Neuronal stem cell (in vitro differentiated cells): ENCODE results near the gene CPXM2.

Experiments used
- DNase-seq: peaks from one replicate; pipeline ENCODE4 v3.0.0-alpha.2; 2013; ENCODE audit warnings: low spot score
- H2AFZ ChIP-seq: one replicate; pipeline ENCODE4 v1.6.1; 2013; ENCODE audit warnings: mild to moderate bottlenecking, low read length, inconsistent platforms
- H2AK5ac ChIP-seq: 2 replicates; pipeline ENCODE4 v1.6.1; 2013; ENCODE audit warnings: low read depth, mild to moderate bottlenecking, inconsistent platforms, low read length, moderate library complexity, mixed read lengths
- H2BK120ac ChIP-seq: 2 replicates; pipeline ENCODE4 v1.6.1; 2013; ENCODE audit warnings: low read depth, mild to moderate bottlenecking, inconsistent platforms, low read length, moderate library complexity, mixed read lengths
- H2BK12ac ChIP-seq: one replicate; pipeline ENCODE4 v1.6.1; 2013; ENCODE audit warnings: low read length, inconsistent platforms
- H2BK15ac ChIP-seq: 2 replicates; pipeline ENCODE4 v1.6.1; 2013; ENCODE audit warnings: mild to moderate bottlenecking, low read length, inconsistent platforms, mixed read lengths
- H2BK5ac ChIP-seq: one replicate; pipeline ENCODE4 v1.6.1; 2013; ENCODE audit warnings: inconsistent platforms, mild to moderate bottlenecking, low read length, moderate library complexity
- H3K14ac ChIP-seq: one replicate; pipeline ENCODE4 v1.6.1; 2013; ENCODE audit warnings: low read length, inconsistent platforms
- H3K18ac ChIP-seq: 2 replicates; pipeline ENCODE4 v1.6.1; 2013; ENCODE audit warnings: low read length, inconsistent platforms
- H3K23ac ChIP-seq: 2 replicates; pipeline ENCODE4 v1.6.1; 2013; ENCODE audit warnings: low read depth, mild to moderate bottlenecking, mixed read lengths, low read length, inconsistent platforms; ENCODE audit not compliant: poor library complexity
- H3K27ac ChIP-seq: replicated peaks from 3 replicates; pipeline ENCODE4 v1.5.1; 2013; ENCODE audit warnings: low read length, inconsistent platforms
- H3K27me3 ChIP-seq, 3 experiments: 2 replicates each; pipeline ENCODE4 v1.6.1; 2013; ENCODE audit warnings: low read length in 3 of 3, mild to moderate bottlenecking in 2 of 3, inconsistent platforms in 1 of 3, low read depth in 1 of 3, mixed read lengths in 1 of 3, moderate library complexity in 1 of 3; ENCODE audit not compliant: control insufficient read depth in 3 of 3, insufficient read depth in 3 of 3
- H3K36me3 ChIP-seq, 2 donors: replicated peaks in 1 of 2; 2 replicates each; pipeline ENCODE4 v1.6.1; 2013; ENCODE audit warnings: low read length in 2 of 2; ENCODE audit not compliant: control insufficient read depth in 2 of 2, insufficient read depth in 2 of 2
- H3K4ac ChIP-seq: 2 replicates; pipeline ENCODE4 v1.6.1; 2013; ENCODE audit warnings: inconsistent platforms, mild to moderate bottlenecking, low read length, moderate library complexity
- H3K4me1 ChIP-seq, 2 donors: 1 replicate in 1 of 2; 2 replicates in 1 of 2; pipeline ENCODE4 v1.6.1; 2013; ENCODE audit warnings: low read length in 2 of 2, low read depth in 1 of 2; ENCODE audit not compliant: control insufficient read depth in 2 of 2, insufficient read depth in 1 of 2
- H3K4me2 ChIP-seq: one replicate; pipeline ENCODE4 v1.6.1; 2013; ENCODE audit warnings: mild to moderate bottlenecking, low read length, inconsistent platforms; ENCODE audit not compliant: insufficient read depth, poor library complexity, severe bottlenecking
- H3K4me3 ChIP-seq, 2 donors: 2 replicates each; pipeline ENCODE4 v1.5.1; 2013; ENCODE audit warnings: low read length in 2 of 2, mild to moderate bottlenecking in 2 of 2, inconsistent platforms in 1 of 2, moderate library complexity in 1 of 2
- H3K79me1 ChIP-seq: one replicate; pipeline ENCODE4 v1.6.1; 2013; ENCODE audit warnings: low read depth, mild to moderate bottlenecking, inconsistent platforms, low read length, moderate library complexity
- H3K9ac ChIP-seq: one replicate; pipeline ENCODE4 v1.6.1; 2013; ENCODE audit warnings: mild to moderate bottlenecking, low read depth, low read length, inconsistent platforms; ENCODE audit not compliant: poor library complexity
- H3K9me3 ChIP-seq, 2 donors: replicated peaks in 1 of 2; 2 replicates each; pipeline versions ENCODE3 to v1.6.1; 2013; ENCODE audit warnings: low read length in 2 of 2, mild to moderate bottlenecking in 2 of 2, inconsistent platforms in 1 of 2, low read depth in 1 of 2, mixed read lengths in 1 of 2, moderate library complexity in 1 of 2; ENCODE audit not compliant: control insufficient read depth in 2 of 2, insufficient read depth in 1 of 2
- H4K8ac ChIP-seq: one replicate; pipeline ENCODE4 v1.6.1; 2013; ENCODE audit warnings: low read depth, mild to moderate bottlenecking, inconsistent platforms, low read length, moderate library complexity
- H4K91ac ChIP-seq: one replicate; pipeline ENCODE4 v1.6.1; 2013; ENCODE audit warnings: low read length, low read depth, mild to moderate bottlenecking, inconsistent platforms; ENCODE audit not compliant: poor library complexity
- WGBS, 2 donors: extraction: QIAGEN DNeasy Blood & Tissue Kit; methylation state at CpG; one replicate each; pipeline ENCODE4 v1.1.7; 2013; ENCODE audit warnings: missing lambda C conversion rate in 2 of 2, mixed read lengths in 1 of 2; ENCODE audit not compliant: insufficient read length in 2 of 2, insufficient replicate concordance in 1 of 2; ENCODE audit errors: extremely low coverage in 2 of 2; 5-methylcytosine and 5-hydroxymethylcytosine counted together

CPXM2 gene

GRCh38 chr10:123837756-123838155 lies 53.9 kb downstream of the CPXM2 start:
- H2AK5ac ChIP-seq, result no peak overlapping the region
- H2BK120ac ChIP-seq, result no peak overlapping the region
- H2BK12ac ChIP-seq, result no peak overlapping the region
- H2BK15ac ChIP-seq, result no peak overlapping the region
- WGBS, 2 donors, result 100% methylated on average over 1 of the region's 6 CpGs; no CpG with 5 or more reads in 1 of the 2 donors
- no peak overlapping the region for H3K27ac ChIP-seq
- H3K4me1 ChIP-seq, result no peaks in the 10 kb centered on the region
- no peaks in the 10 kb centered on the region for H3K36me3 ChIP-seq
- H2BK5ac ChIP-seq, result no peak overlapping the region
- H3K79me1 ChIP-seq, result no peaks in the 10 kb centered on the region
- H2AFZ ChIP-seq, result no peak overlapping the region
- H3K18ac ChIP-seq, result no peak overlapping the region
- H3K23ac ChIP-seq, result no peak overlapping the region
- no peak overlapping the region for H3K4ac ChIP-seq
- H4K91ac ChIP-seq, result no peak overlapping the region
- no peaks in the 10 kb centered on the region for H3K27me3 ChIP-seq
- H4K8ac ChIP-seq, result no peak overlapping the region
- H3K9me3 ChIP-seq, result no peaks in the 10 kb centered on the region
- no peak overlapping the region for H3K4me3 ChIP-seq
- no peak overlapping the region for H3K4me2 ChIP-seq
- H3K9ac ChIP-seq, result no peak overlapping the region
- DNase-seq, result no peak
- H3K14ac ChIP-seq, result no peak overlapping the region

- Histone ChIP-seq H2BK120ac (no peak overlapping the region), H3K9ac (no peak overlapping the region), H3K14ac (peak overlapping the region; percentile 11), H3K79me1 (no peaks in the 10 kb centered on the region), H2AK5ac (no peak overlapping the region), H3K4ac (no peak overlapping the region), H3K18ac (no peak overlapping the region), H2BK12ac (no peak overlapping the region), H3K4me1 (no peaks in the 10 kb centered on the region), H3K27ac (no peak overlapping the region), H2BK15ac (no peak overlapping the region), H4K91ac (no peak overlapping the region), H3K4me3 (no peak overlapping the region), H3K27me3 (peaks cover 0 to 2% (median 0%) of the 10 kb centered on the region in 3 experiments), H2BK5ac (no peak overlapping the region), H3K9me3 (no peaks in the 10 kb centered on the region), H3K23ac (no peak overlapping the region), H3K4me2 (no peak overlapping the region), H3K36me3 (no peaks in the 10 kb centered on the region), H2AFZ (no peak overlapping the region), H4K8ac (no peak overlapping the region)
- DNase-seq, result no peak
- WGBS, 2 donors, result no CpG with 5 or more reads among the region's 6 CpGs
These were observed 55.0 kb downstream of the CPXM2 start for GRCh38 chr10:123836418-123837145.

GRCh38 chr10:123835575-123835974 lies 56.0 kb downstream of the CPXM2 start:
- no peak for DNase-seq
- Histone ChIP-seq H3K4me2 (no peak overlapping the region), H2AFZ (no peak overlapping the region), H2BK5ac (no peak overlapping the region), H3K9me3 (no peaks in the 10 kb centered on the region), H3K79me1 (no peaks in the 10 kb centered on the region), H3K4ac (no peak overlapping the region), H2AK5ac (no peak overlapping the region), H2BK12ac (no peak overlapping the region), H4K8ac (no peak overlapping the region), H2BK15ac (no peak overlapping the region), H3K18ac (no peak overlapping the region), H3K23ac (no peak overlapping the region), H3K36me3 (no peaks in the 10 kb centered on the region), H3K4me1 (no peaks in the 10 kb centered on the region), H3K9ac (no peak overlapping the region), H3K27ac (no peak overlapping the region), H3K14ac (no peak overlapping the region), H3K27me3 (peaks cover 0 to 2% (median 0%) of the 10 kb centered on the region in 3 experiments), H3K4me3 (no peak overlapping the region), H4K91ac (no peak overlapping the region), H2BK120ac (no peak overlapping the region)
- no CpG with 5 or more reads among the region's 5 CpGs for WGBS, 2 donors

DNA sequence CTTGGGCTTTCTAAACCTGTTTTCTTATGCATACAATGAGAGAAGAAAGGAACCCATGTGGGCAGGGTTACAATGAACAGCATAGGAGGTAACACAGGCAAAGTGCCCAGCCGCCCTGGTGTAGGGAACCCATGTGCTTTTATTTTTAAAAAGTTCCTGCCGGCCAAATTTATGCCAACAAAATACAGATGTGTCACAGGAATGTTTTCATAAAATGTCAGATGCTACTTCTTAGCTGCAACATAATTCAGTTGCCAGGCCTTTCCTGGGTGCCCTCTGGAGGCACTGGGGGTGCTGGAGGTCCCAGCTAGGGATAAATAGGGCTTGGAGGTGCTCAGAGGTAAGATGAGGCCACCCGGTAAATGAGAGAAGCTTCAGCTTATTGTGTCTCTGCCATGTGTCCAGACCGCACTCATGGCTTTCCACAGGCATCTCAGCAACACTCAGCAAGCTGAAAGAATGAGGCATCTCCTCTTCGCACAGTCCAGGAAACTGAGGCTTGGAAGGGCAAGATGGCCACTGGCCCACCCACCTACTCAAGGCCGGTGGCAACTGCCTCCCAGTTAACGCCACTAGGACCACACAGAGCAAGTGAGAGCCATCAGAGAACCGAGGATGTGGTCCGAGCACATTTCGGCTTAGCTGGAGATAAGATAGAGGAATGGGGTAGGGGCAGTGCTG lies 58.3 kb downstream of the CPXM2 start:
- no CpG with 5 or more reads among the region's 10 CpGs for WGBS, 2 donors

More for the DNA sequence above, 58.3 kb downstream of the CPXM2 start:
- H3K27ac ChIP-seq, result no peak overlapping the region
- no peak overlapping the region for H2BK5ac ChIP-seq
- no peak overlapping the region for H2AK5ac ChIP-seq
- H3K18ac ChIP-seq, result no peak overlapping the region
- H3K27me3 ChIP-seq, result peaks cover 0 to 2% (median 0%) of the 10 kb centered on the region in 3 experiments
- H3K4me1 ChIP-seq, result no peaks in the 10 kb centered on the region
- H3K4ac ChIP-seq, result no peak overlapping the region
- H2BK120ac ChIP-seq, result no peak overlapping the region
- no peak for DNase-seq
- H4K91ac ChIP-seq, result no peak overlapping the region
- no peak overlapping the region for H2BK12ac ChIP-seq
- H3K4me3 ChIP-seq, result no peak overlapping the region
- H2AFZ ChIP-seq, result no peak overlapping the region
- no peak overlapping the region for H2BK15ac ChIP-seq
- no peaks in the 10 kb centered on the region for H3K9me3 ChIP-seq
- H3K36me3 ChIP-seq, result no peaks in the 10 kb centered on the region
- no peak overlapping the region for H3K14ac ChIP-seq
- no peaks in the 10 kb centered on the region for H3K79me1 ChIP-seq
- H4K8ac ChIP-seq, result no peak overlapping the region
- no peak overlapping the region for H3K9ac ChIP-seq
- no peak overlapping the region for H3K23ac ChIP-seq
- H3K4me2 ChIP-seq, result no peak overlapping the region
